Thyroid gland (tissue), 4 donors: ENCODE results near the gene THAP7. TPM values are rescaled to one million over a fixed set of nuclear protein-coding genes. Genes with fewer than 3 reads are reported as not detected.

Experiments used
- DNase-seq, 2 donors: peaks; one replicate each; pipeline ENCODE4 v3.0.0-alpha.2; 2019
- H3K27ac ChIP-seq, 3 donors: fragments of 200-600 bp; sonication (generic); 1 replicate in 2 of 3; 2 replicates in 1 of 3; pipeline ENCODE4 v1.5.1; 2016 to 2019; ENCODE audit warnings: mild to moderate bottlenecking in 1 of 3, moderate library complexity in 1 of 3
- H3K27me3 ChIP-seq: fragments of 200-600 bp; sonication (generic); one replicate; pipeline ENCODE4 v1.5.1; 2019
- H3K36me3 ChIP-seq, 2 donors: fragments of 200-600 bp; sonication (generic); one replicate each; pipeline ENCODE4 v1.5.1; 2016 to 2019
- H3K4me1 ChIP-seq, 2 donors: fragments of 200-600 bp; sonication (generic); one replicate each; pipeline ENCODE4 v1.5.1; 2017 to 2019
- H3K4me3 ChIP-seq, 3 donors: fragments of 200-600 bp; sonication (generic); replicated peaks in 1 of 3; 1 replicate in 2 of 3; 2 replicates in 1 of 3; pipeline ENCODE4 v1.5.1; 2016; ENCODE audit warnings: mild to moderate bottlenecking in 1 of 3
- H3K9me3 ChIP-seq: fragments of 200-600 bp; sonication (generic); one replicate; pipeline ENCODE4 v1.5.1; 2017
- CTCF ChIP-seq, 6 experiments: fragments of 200-600 bp in 3 of 6; fragments of 450-650 bp in 3 of 6; sonication (generic) in 3 of 6; IDR thresholded peaks; one replicate each; pipeline ENCODE4 v1.5.1; 2016 to 2019; ENCODE audit warnings: antibody characterized with exemption in 6 of 6, mild to moderate bottlenecking in 2 of 6, inconsistent platforms in 1 of 6, moderate library complexity in 1 of 6
- POLR2A ChIP-seq, 2 donors: fragments of 450-650 bp; IDR thresholded peaks; one replicate each; pipeline ENCODE4 v1.6.1; 2017; ENCODE audit warnings: antibody characterized with exemption in 2 of 2, mild to moderate bottlenecking in 2 of 2, moderate library complexity in 1 of 2
- WGBS, 2 donors: methylation state at CpG; one replicate each; pipeline ENCODE4 v1.1.5; 2017; 5-methylcytosine and 5-hydroxymethylcytosine counted together
- intact Hi-C: fragments of 100-400 bp; cut with DNase I; formaldehyde crosslinking; loops from one replicate; pipeline ENCODE4 v1.15.1; 2023
- total RNA-seq, 4 donors: library from RNA; depleted of rRNA; stranded (reverse); fragments of >200 nt; gene quantifications; one replicate each; pipeline ENCODE4 v1.2.3, GENCODE V29; 2016

Gene THAP7
- total RNA-seq, 4 donors from 2014 or later, result 51.0 to 75.0 (median 58.9) TPM

- 91 to 94% methylated on average over 30 to 40 of the region's 40 CpGs for WGBS, 2 donors
- no peak for DNase-seq
- intact Hi-C loops, result no loop called here
- Histone ChIP-seq H3K9me3 (no peaks in the 10 kb centered on the region), H3K27me3 (no peaks in the 10 kb centered on the region), H3K27ac (no peak overlapping the region), H3K4me3 (no peak overlapping the region), H3K36me3 (no peaks in the 10 kb centered on the region), H3K4me1 (peaks cover 4 to 16% of the 10 kb centered on the region in 2 donors)
- TF ChIP-seq CTCF (IDR thresholded peaks at IDR 0.05), result no peak
- no peak for TF ChIP-seq POLR2A (IDR thresholded peaks at IDR 0.05)
Observed at GRCh38 chr22:21030621-21031544, 29.0 kb upstream of the THAP7 start.

DNA sequence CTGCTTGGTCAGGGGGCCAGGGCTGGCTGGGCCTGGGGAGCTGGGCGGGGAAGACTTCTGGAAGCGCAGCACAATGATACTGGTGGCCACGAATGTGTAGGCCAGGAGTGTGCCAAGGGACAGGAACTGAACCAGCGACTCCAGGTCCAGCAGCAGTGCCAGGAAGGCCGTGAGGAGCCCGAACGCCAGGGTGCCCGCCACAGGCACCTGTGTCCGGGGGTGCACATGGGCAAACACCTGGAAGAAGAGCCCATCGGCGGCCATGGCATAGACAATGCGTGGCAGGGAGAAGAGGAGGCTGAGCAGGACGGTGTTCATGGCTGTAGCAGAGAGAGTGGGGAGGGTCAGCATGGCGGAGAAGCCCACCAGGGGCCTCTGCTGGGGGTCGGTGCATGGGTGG lies 28.1 kb upstream of the THAP7 start:
- H3K36me3 ChIP-seq, result no peaks in the 10 kb centered on the region
- DNase-seq, result no peak
- H3K4me3 ChIP-seq, result no peak overlapping the region
- WGBS, 2 donors, result 88 to 92% methylated on average over 13 to 15 of the region's 15 CpGs
- intact Hi-C loops, result no loop called here
- no peak overlapping the region for H3K27ac ChIP-seq
- TF ChIP-seq POLR2A (IDR thresholded peaks at IDR 0.05) (no peak), CTCF (IDR thresholded peaks at IDR 0.05) (no peak)
- H3K4me1 ChIP-seq, result peaks cover 4 to 16% of the 10 kb centered on the region in 2 donors
- no peaks in the 10 kb centered on the region for H3K9me3 ChIP-seq
- no peaks in the 10 kb centered on the region for H3K27me3 ChIP-seq

DNA sequence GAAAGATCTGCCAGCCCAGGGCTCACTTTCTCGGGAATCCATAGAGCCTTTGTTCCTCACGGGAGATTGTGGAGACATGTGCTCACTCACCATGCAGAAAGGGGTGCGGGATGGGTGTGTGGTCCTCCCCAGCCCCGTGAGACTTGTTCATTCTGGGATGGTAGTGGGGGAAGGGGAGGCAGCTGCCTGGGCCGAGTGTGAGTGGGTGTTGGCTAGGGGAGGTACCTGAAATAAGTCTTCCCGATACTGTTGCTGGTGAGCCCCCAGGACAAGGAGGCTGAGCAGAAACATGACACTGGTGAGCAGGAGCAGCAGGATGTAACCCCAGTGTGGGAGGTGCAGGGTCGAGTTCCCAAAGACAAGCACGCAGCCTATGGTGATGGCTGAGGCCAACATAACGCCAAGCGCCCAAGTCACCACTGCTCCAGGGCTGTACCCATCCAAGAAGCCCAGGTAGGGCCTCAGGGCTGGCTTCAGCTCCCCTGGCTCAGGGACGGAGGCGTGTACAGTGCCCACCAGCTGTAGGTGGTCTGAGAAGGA lies 27.6 kb upstream of the THAP7 start:
- H3K36me3 ChIP-seq, result no peaks in the 10 kb centered on the region
- H3K9me3 ChIP-seq, result no peaks in the 10 kb centered on the region
- no peak overlapping the region for H3K4me3 ChIP-seq
- WGBS, 2 donors, result 65 to 68% methylated on average over 9 to 10 of the region's 12 CpGs
- intact Hi-C loops, result no loop called here
- no peak overlapping the region for H3K27ac ChIP-seq
- TF ChIP-seq CTCF (IDR thresholded peaks at IDR 0.05), result no peak
- no peak for TF ChIP-seq POLR2A (IDR thresholded peaks at IDR 0.05)
- DNase-seq, result no peak
- H3K4me1 ChIP-seq, result peaks cover 4 to 16% of the 10 kb centered on the region in 2 donors
- H3K27me3 ChIP-seq, result no peaks in the 10 kb centered on the region

- intact Hi-C loops, result no loop called here
- Histone ChIP-seq H3K9me3 (no peaks in the 10 kb centered on the region), H3K27ac (no peak overlapping the region), H3K4me3 (no peak overlapping the region), H3K36me3 (no peaks in the 10 kb centered on the region), H3K4me1 (peaks cover 4 to 16% of the 10 kb centered on the region in 2 donors), H3K27me3 (no peaks in the 10 kb centered on the region)
- DNase-seq, result no peak
- 84 to 94% methylated on average over 4 to 6 of the region's 13 CpGs for WGBS, 2 donors
- no peak for TF ChIP-seq POLR2A (IDR thresholded peaks at IDR 0.05)
- no peak for TF ChIP-seq CTCF (IDR thresholded peaks at IDR 0.05)
Observed at GRCh38 chr22:21028277-21029251, 26.6 kb upstream of the THAP7 start.
